Measurements from ENCODE around the gene RAB5B.
A peak's percentile ranks its signal among the peaks of the same experiment; 100 is the strongest.
"Not testable (repeated sequence)": the region's sequence is repeated elsewhere in the genome, so short reads cannot be mapped to it uniquely, and the experiment has no call there.

The RAB5B gene

DNA sequence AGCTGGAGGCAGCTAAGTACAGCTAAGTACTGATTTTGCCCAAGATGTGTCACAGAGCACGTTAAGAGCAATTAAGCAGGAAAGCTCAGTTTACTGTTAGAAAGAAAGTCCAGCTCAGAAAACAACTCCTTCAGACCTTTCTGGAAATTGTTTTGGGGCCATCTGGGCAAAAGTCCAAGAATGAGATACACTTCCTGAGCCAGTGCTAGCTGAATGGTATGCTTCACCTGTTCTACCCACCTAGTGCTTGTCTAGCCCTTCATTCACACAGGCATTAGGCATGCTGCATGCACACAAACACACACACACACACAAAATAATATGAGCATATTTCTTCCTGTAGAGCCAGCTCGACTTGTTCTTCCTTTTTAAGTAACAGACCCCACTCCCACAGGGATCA lies 40.3 kb downstream of the RAB5B start:
- no peak for DNase-seq (ENCODE audit: low spot score)

- no peak for DNase-seq (ENCODE audit: low spot score)
Measured at GRCh38 chr12:56017181-56017580, 43.3 kb downstream of the RAB5B start.

DNA sequence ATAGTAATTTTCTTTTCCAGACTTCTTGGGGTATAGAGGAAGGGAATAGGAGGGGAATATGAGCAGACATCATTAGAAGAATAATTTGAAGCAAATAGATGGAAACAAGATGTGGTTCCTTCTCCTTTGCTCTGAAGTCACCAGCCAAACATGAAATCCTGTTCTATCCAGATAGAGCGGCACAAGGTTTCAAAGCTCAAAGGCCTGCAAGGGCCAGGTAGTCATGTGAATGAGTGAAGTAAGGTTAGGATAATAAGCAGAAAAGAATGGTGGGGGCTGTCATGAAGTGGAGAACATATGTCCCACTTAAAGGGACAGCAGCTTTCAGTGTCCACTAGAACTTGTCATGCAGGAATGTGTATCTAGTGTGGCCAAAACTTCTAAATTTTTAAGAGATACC lies 44.5 kb downstream of the RAB5B start:
- no peak for DNase-seq (ENCODE audit: low spot score)

DNA sequence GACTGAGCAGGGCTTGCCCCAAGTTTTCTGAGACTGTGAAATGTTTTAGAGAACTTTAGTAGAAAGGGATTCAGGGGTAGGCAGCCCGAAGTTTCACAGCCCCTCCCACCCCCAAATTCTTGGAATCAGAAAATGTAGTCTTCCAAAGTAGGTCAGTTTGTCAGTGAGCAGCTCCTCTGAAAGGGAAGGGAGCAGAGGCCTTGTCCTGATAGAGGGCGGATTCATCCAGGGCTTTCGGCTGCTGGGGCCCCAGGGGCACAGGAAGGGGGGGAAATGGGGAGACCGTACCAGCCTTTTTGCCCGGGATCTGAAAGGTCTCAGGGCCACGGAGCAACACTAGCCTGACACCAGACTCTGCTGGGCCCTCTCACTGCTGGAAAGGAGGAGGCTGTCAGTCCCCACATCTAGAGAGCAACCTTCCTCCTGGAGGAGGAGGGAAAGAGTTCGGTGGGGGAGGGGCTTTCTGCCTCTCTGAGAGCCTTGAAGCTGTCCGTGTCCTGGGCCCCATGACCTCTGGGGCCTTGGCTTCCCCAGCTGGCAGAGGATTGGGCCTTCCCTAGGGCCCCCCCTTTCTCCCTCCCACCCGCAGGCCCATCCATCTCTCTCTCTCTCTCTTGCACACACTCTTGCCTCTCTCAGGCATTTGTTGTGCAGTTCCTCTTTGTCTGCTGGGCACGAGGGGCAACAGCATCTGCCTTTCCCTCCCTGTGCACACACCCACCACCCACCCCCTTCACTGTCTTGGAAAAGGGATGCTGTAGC lies 46.7 kb downstream of the RAB5B start, which contains the start of gene IKZF4:
TSS of gene IKZF4 (plus strand) at position 621 of the 762 bp plus-strand sequence. CDS start 451 bp downstream, outside the sequence.
- DNase-seq (ENCODE audit: low spot score): no peak

GRCh38 chr12:56021889-56022497 lies 48.1 kb downstream of the RAB5B start:
- no peak for DNase-seq (ENCODE audit: low spot score)

- DNase-seq (ENCODE audit: low spot score): no peak
Measured at GRCh38 chr12:56028511-56029165, 54.8 kb downstream of the RAB5B start.

DNA sequence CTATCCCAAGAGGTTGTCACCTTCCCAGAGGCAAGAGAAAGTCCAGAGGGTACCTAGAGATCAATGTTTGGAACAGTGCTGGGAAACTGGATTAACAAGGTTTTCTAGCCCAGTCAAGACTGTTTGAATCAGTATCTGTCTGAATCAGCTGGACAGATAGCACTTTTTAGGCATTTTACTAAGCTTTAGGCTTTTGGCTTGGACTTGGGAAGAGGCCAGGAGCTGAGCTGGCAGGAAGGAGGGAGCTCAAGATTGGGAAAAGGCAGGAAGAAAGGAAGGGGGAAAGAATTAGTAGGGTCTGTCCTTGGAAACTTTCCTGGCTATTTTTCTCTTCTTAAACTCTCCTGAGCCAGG lies 55.3 kb downstream of the RAB5B start:
- no peak for DNase-seq (ENCODE audit: low spot score)

DNA sequence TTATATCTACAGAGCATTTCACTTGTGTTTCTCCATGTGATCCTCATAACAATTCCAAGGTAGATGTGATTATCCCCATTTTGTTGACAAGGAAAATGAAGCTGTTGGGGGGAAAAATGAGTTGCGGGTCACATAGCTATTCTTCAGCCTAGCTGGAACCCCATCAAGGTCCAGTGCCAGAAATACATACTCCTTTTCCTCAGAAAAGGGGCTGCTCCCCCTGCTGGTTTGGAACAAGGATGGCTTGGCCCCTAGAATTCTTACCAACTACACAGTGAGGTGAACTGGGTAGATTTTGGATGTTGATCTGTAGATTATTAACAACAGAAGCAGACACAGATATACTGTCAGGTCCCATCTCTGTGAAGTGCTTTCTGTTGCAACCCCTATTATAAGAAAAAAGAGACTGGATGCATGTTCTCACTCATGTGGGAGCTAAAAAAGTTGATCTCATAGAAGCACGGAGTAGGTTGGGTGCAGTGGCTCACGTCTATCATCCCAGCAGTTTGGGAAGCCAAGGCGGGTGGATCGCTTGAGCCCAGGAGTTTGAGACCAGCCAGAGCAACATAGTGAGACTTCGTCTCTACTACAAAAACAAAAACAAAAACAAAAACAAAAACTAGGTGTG lies 55.9 kb downstream of the RAB5B start:
- DNase-seq (ENCODE audit: low spot score): peak; percentile 71

DNA sequence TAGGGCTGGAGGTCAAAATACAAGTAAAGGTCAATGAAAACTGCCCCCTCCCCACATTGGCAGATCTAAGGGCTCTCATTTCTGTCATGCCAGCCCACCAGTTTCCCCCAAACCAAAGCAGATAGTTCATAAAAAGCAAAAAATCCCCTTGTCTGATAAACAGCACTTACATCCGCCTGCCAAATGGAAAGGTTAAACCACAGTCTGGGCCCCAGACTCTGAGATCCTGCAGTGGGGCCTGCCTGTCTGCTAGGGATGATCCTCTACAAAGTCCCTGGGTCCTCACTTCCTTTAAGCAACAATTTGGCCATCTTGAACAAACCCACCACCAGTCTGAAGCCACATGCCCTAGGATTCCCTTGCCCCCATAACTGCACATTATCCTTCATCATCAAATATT lies 58.1 kb downstream of the RAB5B start:
- DNase-seq (ENCODE audit: low spot score): no peak

- no peak for DNase-seq (ENCODE audit: low spot score)
Measured at GRCh38 chr12:56034586-56035332, 60.9 kb downstream of the RAB5B start.

DNA sequence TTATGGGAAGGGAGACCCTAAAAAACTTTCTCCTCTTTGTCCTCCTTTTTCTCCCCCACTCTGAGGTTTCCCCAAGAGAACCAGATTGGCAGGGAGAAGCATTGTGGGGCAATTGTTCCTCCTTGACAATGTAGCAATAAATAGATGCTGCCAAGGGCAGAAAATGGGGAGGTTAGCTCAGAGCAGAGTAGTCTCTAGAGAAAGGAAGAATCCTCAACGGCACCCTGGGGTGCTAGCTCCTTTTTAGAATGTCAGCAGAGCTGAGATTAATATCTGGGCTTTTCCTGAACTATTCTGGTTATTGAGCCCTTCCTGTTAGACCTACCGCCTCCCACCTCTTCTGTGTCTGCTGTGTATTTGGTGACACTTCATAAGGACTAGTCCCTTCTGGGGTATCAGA lies 63.3 kb downstream of the RAB5B start:
- no peak for DNase-seq (ENCODE audit: low spot score)

GRCh38 chr12:56038022-56038655 lies 64.3 kb downstream of the RAB5B start:
- DNase-seq (ENCODE audit: low spot score): no peak

- no peak for DNase-seq (ENCODE audit: low spot score)
Measured at GRCh38 chr12:56040151-56040550, 66.3 kb downstream of the RAB5B start.

DNA sequence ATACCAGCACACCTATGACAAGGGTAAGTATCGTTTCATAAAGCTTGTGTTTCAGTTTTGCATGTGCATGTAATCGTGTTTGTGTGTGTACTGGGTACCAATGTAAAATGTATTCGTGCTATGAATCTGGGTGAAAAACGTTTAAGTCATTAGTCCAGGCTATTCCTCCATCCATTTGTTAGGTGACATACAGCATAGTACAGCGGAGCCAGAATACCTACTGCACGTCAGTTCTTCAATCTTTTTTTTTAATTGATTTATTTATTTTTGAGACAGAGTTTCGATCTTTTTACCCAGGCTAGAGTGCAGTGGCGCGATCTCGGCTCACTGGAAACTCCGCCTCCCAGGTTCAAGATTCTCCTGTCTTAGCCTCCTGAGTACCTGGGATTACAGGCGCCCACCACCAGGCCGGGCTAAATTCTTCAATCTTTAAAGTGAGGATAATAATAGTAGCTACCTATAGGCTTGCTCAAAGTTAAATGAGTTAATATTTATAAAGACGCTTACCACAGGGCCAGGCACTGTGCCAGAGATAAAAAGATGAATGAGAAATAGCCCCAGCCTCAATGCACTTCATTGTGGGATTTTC lies 67.2 kb downstream of the RAB5B start:
- no peak for DNase-seq (ENCODE audit: low spot score)

DNA sequence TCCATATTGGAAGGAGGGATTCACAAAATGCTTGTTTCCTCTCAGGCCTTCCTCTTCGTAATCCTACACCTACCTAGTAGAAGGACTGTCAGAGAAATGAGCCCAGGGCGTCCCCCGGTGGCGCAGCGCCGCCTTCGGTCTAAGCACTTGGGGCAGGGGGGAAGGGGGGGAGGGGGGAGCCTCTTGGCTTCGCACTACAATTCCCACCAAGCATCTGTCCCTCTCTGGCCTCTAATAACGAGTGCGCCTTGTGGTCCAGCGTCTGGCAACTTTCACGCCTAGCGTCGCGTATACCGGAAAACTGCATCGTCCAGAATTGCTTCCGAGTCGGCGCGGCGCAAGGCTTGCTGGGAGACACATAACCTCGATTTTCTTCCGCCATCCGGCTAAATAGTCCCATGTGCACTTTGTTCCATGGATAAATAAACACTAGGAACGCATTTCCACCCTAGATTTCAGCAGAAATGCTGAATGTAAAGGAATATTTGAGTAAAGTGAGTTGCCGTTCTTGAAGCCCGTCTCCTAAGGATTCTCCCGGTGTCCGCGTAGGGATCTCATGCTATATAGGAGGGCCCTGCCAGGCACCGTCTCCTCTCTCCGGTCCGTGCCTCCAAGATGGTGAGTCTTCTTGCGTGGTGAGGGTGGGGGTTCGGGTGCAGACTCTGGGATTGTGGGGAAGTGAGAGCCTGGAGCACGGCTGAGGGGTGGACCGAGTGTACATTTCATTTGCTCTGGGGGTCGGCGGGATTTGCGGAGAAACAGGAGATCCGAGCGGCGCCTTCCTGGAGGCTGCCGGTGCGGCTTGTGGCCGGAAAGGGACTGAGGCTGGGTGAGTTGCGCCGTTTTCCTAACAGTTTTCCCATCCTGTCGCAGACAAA lies 67.9 kb downstream of the RAB5B start, which contains the start of gene RPS26:
TSS of gene RPS26 (plus strand) at position 367 of the 878 bp plus-strand sequence. CDS start at position 616, 249 bp downstream.
- DNase-seq (ENCODE audit: low spot score): peak; percentile 100

- DNase-seq (ENCODE audit: low spot score): not testable (repeated sequence)
Measured at GRCh38 chr12:56042430-56042813, 68.5 kb downstream of the RAB5B start.

DNA sequence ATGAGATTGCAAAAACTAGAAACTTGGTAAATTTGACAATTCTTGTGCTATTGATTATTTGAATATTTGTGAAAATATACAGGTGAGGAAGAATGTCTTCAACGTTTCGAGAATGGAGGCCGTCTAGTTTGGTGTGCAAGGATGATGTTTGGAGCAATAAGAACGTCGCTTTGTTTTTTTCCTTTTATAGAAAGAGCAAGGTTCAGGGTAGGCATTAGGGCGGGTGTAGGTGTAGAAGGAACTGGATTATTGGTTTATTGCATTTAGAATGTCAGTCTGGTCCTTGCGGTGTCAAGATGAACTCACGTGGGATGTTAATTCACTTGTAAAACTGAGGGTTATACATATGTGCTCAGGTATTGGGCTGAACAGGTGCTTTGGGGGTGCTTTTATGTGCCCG lies 69.0 kb downstream of the RAB5B start:
- DNase-seq (ENCODE audit: low spot score): no peak
